Ovary (tissue), 3 donors: ENCODE data around the gene MMUT.
"Not testable (repeated sequence)": the region's sequence is repeated elsewhere in the genome, so short reads cannot be mapped to it uniquely, and the experiment has no call there.

Source experiments
- EP300 ChIP-seq: sonication (generic); formaldehyde crosslinking; IDR thresholded peaks from one replicate; pipeline ENCODE4 v1.6.1; 2017; ENCODE audit warnings: antibody characterized with exemption
- POLR2A ChIP-seq: fragments of 450-650 bp; IDR thresholded peaks from one replicate; pipeline ENCODE4 v1.6.1; 2017; ENCODE audit warnings: antibody characterized with exemption, mild to moderate bottlenecking, moderate library complexity
- TF ChIP-seq, protein P1 (sequence below), 3 donors: fragments of 450-650 bp in 2 of 3; fragments of 200-600 bp in 1 of 3; IDR thresholded peaks; one replicate each; pipeline versions ENCODE4 v1.5.1 to v1.8.0; 2016 to 2022; ENCODE audit warnings: antibody characterized with exemption in 3 of 3, mild to moderate bottlenecking in 1 of 3
- donor health status: DM: no; HTN: no; CAD: no.

GRCh38 chr6:49483380-49483779 is 20.3 kb upstream of the MMUT start:
- TF ChIP-seq, protein P1, sequence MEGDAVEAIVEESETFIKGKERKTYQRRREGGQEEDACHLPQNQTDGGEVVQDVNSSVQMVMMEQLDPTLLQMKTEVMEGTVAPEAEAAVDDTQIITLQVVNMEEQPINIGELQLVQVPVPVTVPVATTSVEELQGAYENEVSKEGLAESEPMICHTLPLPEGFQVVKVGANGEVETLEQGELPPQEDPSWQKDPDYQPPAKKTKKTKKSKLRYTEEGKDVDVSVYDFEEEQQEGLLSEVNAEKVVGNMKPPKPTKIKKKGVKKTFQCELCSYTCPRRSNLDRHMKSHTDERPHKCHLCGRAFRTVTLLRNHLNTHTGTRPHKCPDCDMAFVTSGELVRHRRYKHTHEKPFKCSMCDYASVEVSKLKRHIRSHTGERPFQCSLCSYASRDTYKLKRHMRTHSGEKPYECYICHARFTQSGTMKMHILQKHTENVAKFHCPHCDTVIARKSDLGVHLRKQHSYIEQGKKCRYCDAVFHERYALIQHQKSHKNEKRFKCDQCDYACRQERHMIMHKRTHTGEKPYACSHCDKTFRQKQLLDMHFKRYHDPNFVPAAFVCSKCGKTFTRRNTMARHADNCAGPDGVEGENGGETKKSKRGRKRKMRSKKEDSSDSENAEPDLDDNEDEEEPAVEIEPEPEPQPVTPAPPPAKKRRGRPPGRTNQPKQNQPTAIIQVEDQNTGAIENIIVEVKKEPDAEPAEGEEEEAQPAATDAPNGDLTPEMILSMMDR (IDR thresholded peaks at IDR 0.05), result not testable (repeated sequence)
- not testable (repeated sequence) for TF ChIP-seq POLR2A, EP300
